GM19468 (cell line): ENCODE data around the gene ZNF205.
A peak's percentile ranks its signal among the peaks of the same experiment; 100 is the strongest.
"Not testable (repeated sequence)": the region's sequence is repeated elsewhere in the genome, so short reads cannot be mapped to it uniquely, and the experiment has no call there.

Source experiments
- ATAC-seq: cut with Tn5 transposase; IDR thresholded peaks from one replicate; pipeline ENCODE4 v1.9.1; 2021; ENCODE audit warnings: mild to moderate bottlenecking, moderate library complexity, moderate number of reproducible peaks; ENCODE audit not compliant: unreplicated experiment; ENCODE audit errors: extremely low read depth

The ZNF205 gene

DNA sequence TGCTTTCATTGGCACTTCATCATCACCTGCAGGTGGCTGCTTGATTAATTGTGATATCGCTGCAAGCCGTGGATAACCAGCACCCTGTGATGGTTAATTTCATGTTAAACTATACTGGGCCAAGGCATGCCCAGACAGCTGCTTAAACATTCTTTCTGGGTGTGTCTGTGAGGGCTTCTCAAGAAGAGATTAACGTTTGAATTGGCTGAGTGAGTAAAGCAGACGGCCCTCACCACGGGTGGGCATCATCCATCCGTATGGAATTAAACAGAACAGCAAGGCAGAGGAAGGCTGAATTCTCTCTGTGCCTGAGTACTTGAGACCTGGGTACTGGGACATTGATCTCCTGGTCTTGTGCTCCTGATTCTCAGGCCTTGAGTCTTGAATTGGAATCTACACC, 15.4 kb downstream of the ZNF205 start:
- no peak for ATAC-seq

DNA sequence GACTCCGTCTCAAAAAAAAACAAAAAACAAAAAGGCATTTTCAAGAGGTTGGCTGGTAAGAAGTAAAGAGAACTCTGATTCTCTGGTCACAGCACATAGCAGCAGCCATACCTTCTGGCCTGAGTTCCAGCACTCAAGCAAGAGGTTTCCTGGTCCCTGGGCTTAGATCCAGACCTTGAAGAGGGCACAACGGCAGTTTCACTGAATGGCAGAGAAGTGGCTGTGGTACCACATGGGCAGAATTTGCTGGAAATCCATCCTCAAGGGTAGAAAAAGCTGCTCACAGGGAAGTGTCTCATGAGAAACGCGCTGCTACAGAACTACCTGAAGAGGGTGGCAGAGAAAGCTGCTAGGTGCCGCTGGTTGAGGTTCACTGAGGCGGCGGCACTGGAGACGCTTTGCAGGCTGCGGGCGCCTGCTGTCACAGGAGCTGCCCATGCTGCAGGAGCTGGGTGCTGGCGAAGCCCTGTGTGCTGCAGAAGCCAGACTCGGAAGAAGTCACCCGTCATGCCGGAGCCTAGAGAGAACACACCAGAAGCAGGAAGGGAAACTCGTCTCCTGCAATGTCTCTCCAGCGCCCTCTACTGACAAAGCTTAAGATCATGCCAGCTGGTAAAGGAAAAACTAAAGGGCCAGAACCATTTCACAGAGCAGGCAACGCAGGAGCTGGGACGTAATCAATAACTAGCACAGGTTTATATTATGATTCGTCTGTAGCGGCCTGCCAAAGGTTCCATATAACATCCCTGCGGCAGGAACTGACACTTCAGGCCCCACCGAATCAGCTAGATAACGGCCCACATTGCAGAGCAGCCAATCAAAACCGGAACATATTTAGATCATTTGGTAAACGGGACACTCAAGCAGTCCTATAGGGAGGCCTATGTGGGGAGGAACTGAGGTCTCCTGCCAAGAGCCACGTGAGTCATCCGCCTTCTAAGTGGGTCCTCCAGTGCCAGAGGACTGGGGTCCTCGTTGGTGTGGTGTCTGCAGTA, 17.0 kb downstream of the ZNF205 start:
- no peak for ATAC-seq

DNA sequence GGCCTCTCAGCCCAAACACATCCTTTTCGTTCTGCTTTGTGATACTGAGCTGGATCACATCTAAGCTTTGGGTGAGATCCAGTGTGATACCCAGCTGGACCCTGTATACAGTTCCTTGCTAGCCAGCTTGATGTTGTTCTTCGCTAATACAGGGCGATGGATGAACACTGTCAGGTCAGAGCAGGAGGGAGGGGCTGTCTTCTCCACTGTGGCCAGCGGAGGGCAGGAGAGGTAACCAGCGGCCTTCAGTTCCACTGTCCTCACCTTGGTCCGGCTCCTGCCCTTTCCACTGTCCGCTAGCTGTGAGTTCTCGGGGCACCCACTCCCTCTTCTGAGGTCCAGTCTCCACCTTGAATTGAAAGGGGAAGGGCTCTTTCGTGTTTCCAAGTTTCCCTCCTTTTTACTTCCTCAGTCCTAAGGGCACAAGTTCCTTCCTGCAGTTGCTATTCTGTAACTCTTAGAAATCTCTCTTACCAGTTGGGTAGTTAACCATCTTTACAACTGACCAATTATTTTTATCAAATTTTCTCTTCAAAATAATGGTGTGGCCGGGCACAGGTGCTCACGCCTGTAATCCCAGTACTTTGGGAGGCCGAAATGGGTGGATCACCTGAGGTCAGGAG, 19.5 kb downstream of the ZNF205 start:
- ATAC-seq: no peak

DNA sequence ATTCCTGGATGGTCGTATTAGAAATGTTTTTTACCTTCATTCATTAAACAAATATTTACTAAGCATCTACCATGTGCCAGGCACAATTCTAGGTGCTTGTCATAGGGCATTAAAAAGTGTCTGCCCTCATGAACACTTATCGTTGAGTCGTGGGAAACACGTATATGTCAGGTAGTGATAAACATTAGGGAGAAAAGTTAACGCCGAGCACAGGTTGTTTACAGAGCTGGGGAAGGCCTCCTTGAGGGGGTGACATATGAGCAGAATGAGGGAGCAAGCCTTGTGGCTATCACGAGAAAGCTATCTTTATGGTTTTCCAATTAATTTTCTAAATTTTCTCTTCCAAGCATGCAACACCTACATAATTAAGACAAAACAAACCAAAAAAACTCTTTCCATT, 21.5 kb downstream of the ZNF205 start:
- no peak for ATAC-seq

DNA sequence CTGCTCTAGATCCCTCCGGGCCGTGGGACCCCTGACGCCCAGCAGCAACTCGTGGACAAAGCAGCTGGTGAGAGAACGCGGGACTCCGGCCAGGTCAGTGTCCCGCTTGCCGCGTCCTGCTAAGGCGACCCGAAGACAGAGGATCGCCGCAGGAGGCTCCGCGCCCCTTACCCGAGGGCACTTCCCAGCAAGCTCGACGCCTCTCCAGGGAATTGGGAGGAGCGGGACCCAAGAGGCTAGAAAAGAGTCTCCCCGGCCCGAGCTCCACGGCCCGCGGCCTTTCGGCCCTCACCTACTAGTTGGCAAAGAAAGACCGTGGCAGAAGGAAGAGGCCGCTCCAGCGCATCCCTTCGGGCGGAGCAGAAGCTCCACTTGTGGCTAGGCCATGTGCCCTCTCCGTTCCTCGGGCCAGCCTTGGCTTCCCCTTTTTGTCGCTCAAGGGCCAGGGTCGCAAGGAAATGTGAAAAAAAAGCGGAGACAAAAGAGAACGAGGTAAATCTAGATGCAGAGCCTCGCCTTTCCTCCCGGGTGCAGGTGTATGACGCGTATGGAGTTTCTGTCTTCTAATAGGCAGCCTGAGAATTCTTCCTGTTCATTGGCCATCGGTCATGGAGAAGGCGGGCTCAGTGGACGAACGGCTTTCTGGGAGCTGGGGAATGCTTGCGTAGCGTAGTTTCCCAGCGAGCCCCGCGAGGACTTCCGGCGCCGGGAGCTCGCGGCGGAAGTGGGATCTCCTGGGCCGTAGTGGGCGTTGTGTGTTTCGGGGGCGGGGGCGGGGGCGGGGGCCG, 22.1 kb downstream of the ZNF205 start, which contains the start of gene ZNF213:
Gene ZNF213, plus strand, starts transcription at position 692 of the 788 bp plus-strand sequence. CDS start 2,252 bp downstream, outside the sequence.
- ATAC-seq: peak; percentile 85

DNA sequence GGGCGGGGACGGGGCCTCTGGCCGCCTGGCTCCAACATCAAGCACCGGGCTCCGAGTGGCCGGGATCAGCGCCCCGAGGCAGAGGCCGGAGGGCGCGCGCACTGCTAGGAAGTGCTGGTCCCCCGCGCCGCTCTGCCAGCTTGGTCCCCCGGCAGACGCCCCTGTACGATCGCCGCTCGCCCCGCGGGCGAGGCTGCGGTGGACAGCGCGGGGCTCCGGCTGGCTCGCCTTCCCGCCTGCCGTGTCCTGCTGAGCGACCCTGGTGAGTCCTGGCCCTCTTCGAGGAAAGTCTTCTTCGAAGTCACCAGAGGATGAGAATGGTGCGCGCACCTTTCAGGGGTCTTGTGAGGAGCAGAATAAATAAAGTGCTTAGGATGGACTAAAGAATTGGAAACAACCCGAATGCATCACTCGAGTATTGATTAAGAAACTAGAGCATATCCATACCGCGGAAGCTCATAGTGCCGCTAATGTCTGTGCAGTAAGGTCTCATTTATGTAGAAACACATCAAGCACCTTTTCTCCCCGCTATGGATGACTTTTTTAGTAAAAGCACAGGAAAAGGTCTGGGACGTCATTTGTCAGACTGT, 22.8 kb downstream of the ZNF205 start:
- no peak for ATAC-seq

DNA sequence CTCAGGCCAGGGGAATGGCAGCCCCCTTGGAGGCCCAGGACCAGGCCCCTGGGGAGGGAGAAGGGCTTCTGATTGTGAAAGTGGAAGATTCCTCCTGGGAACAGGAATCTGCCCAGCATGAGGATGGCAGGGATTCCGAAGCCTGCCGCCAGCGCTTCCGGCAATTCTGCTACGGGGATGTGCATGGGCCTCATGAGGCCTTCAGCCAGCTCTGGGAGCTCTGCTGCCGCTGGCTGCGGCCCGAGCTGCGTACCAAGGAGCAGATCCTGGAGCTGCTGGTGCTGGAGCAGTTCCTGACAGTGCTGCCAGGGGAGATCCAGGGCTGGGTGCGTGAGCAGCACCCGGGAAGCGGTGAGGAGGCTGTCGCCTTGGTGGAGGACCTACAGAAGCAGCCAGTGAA, 24.9 kb downstream of the ZNF205 start:
- ATAC-seq: no peak

DNA sequence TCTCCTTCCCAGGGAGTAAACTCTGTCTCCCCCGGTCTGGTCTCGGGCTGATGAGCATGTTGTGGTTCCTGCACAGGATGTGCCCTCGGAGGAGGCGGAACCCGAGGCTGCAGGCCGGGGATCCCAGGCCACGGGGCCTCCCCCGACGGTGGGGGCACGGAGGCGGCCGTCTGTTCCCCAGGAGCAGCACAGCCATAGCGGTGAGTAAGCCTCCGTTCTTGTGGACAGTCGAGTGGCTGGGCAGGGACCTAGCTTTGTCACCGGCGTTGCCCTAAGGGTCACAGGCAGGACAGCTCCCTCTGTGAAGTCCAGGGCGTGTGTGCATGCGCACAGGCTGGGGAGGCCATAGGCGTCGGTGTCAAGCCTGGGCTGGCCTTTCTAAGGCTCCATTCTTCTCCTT, 26.0 kb downstream of the ZNF205 start:
- no peak for ATAC-seq

DNA sequence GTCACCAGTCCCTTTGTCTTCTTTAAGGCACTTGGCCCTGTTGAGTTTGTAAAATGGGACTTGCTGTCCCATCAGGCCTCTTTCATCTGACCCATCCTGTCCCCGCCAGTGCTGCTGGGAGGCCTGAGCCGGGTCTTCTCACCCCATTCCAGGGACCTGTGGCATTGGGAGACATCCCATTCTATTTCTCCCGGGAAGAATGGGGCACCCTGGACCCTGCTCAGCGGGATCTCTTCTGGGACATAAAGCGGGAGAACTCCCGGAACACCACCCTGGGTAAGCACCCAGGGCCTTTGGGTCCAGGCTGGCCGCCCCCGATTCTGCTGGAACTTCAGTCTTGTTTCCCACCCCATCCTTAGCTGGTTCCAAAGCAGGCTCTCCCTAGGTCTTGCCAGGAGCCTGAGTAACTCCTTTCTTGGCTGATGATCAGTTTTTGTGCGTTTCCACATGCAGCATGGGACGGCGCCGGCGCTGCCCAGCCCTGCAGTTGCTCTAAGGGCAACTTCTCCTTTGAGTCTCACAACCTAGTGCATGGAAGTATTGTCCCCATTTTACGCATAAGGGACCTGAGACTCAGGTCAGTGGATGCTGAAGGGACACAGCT, 26.5 kb downstream of the ZNF205 start:
- no peak for ATAC-seq

DNA sequence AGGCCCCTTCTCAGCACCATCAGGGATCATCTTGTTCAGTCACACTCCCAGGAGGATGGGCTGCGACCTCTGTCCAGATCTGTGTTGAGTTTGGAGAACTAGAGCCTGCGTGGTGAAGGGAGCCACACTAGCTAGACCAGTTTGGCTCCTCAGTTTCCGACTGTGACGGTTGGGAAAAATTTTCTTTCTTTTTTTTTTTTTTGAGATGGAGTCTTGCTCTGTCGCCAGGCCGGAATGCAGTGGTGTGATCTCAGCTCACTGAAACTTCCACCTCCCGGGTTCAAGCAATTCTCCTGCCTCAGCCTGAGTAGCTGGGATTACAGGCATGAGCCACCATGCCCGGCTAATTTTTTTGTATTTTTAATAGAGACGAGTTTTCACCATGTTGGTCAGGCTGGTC, 27.2 kb downstream of the ZNF205 start:
- not testable (repeated sequence) for ATAC-seq

DNA sequence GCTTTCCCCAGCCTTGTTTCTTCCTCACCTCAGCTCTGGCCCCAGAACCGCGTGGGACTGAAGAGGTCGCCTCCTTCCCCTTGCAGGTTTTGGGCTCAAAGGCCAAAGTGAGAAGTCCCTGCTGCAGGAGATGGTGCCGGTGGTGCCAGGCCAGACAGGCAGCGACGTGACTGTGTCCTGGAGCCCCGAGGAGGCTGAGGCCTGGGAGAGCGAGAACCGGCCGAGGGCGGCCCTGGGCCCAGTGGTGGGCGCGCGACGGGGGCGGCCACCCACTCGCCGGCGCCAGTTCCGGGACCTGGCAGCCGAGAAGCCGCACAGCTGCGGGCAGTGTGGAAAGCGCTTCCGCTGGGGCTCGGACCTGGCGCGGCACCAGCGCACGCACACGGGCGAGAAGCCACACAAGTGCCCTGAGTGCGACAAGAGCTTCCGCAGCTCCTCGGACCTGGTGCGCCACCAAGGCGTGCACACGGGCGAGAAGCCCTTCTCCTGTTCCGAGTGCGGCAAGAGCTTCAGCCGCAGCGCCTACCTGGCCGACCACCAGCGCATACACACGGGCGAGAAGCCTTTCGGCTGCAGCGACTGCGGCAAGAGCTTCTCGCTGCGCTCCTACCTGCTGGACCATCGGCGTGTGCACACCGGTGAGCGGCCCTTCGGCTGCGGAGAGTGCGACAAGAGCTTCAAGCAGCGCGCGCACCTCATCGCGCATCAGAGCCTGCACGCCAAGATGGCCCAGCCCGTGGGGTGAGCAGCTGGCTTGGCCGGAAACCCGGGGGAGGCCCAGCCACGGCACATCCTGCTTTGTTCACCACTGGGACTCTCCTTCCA, 28.4 kb downstream of the ZNF205 start:
- ATAC-seq: no peak

DNA sequence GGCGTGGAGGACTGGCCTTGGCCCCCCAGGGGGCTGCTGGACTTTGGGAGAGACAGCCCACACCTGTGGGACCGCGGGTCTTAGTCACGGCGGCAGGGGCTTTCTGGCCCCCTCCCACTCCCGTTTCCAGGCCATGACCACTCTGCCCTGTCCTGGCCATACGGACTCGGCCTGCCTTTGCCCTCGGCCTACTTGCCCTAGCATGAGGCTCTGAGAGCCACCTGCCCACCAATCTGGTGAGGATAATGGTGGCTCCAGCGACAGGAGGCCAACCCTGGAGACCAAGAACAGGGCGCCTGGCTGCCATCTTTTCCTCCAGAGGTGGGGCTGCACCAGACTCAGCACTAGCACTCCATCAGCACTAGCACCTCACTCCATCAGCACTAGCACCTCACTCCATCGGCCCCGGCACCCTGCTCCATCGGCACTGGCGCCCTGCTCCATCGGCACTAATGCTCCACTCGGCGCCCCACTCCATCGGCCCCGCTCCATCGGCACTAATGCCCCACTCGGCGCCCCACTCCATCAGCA, 29.5 kb downstream of the ZNF205 start:
- ATAC-seq: no peak

DNA sequence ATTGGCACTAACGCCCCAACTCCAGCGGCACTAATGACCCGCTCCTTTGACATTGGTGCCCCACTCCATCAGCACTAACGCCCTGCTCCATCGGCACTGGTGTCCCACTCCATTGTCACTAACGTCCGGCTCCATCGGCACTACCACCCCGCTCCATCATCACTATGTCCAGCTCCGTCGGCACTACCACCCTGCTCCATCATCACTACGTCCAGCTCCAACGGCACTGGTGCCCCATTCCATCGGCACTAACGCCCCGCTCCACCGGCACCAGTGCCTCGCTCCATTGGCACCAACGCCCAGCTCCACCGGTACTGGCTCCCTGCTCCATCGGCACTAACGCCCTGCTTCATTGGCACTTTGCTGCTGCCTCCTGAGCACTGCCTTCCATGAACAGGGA, 29.9 kb downstream of the ZNF205 start:
- no peak for ATAC-seq

DNA sequence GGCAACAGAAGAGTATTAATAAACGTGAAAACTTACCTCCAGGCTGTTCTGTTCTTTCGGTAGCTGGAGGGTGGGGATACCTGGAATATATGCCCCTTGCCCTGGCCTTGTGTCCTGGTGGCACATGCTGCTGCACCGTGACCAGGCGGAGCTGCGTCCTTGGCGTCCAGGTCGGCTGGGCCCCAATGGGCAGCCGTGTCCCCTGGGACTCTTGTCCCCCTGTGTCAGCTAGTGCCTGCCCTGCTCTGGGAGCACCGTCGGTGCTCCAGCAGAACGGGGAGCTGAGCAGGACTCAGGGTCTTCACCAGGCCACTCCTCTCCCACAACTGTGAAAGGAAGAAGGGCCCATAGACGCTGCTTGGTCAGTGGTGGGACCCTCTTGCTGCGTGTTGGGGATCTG, 30.4 kb downstream of the ZNF205 start:
- no peak for ATAC-seq

DNA sequence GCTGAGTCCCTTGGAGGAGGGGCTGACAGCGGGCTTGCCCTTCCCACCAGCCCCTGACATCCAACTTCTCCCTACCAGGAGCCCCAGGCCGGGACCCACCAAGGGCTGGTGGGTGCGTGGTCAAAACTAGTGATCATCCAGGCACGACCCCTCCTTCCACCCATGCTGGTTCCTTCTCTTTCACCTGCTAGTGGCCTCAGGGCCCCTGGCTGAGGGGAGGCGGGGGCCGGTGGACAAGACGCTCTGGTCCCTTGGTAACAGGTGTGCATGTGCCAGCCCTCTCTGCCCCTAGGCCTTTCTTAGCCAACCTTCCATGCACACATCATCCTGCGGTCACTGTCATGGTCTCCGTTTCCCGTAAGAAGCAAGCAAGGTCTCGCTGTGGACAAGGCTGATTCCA, 30.8 kb downstream of the ZNF205 start:
- no peak for ATAC-seq

DNA sequence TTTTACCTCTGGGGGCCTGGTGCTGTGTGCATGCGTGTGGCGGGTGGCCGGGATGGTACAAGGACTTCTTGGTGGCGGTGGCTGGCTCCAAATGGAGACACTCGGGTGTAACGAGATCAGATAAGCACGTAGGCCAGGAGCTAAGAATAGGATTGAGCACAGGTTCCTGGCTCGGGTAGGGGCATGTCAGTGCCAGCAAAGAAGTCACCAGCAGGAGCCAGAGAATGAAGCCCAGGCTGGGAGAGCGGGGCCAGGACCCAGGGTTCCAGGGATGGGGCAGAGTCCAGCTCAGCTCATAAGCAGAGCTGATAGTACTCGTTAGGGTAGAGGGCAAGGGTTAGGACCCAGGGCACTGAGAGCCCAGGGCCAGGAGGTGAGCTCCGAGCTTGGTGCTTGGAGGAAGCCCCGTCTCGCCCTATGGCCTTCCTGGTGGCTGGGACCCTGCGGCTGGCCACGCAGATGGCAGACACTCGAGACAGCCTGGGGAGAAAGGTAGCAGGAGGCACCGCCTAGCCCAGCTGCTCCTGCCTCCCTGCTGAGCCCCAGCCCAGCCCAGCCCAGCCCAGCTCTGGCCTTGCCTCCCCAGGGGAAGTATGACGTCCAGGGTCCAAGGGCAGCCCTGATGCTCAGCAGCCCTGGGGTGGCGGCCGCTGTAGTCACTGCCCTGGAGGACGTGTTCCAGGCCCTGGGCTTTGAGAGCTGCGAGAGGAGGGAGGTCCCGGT, 31.4 kb downstream of the ZNF205 start:
- ATAC-seq: no peak

DNA sequence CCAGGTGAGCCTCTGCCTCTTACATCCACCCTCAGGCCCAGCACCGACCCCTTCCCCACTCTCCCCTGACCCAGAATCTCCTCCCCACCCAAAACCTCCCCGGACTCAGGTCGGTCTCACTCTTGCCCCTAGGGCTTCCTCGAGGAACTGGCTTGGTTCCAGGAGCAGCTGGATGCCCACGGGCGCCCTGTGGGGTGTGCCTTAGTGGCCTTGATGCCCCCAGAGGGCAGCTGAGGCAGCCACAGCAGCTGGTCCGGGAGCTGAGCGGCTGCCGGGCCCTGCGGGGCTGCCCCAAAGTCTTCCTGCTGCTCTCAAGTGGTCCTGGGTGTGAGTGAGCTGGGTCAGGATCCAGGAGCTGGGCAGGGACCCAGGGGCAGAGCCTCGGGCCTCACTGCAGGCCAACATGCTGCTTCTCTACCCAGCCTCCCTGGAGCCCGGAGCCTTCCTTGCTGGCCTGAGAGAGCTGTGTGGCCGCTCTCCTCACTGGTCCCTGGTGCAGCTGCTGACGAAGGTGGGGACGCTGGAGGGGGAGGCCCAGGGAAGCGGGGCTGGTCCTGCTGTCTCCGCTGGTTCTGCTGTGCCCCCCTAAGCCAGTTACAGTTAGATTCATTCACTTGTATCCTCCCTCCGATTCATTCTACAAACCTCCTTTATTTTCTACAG, 32.1 kb downstream of the ZNF205 start:
- no peak for ATAC-seq

DNA sequence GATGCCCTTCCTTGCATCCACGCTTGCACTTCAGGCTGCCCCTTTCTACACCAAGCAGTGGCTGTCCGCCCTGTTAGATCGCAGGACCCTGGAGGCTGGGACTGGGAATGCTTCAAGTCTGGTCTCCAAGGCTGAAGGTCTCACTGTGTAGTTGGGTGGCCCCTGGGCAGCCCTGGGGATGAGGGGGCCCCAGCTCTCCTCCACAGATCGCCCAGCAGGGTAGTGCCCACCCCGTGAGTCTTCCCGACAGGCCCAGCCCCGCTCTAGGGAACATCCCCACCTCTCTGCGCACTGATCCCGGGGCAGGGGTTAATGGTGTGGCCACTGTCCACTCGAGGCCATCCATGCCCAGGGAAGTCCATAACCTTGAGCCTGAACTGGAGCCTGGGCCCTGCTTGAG, 32.8 kb downstream of the ZNF205 start:
- no peak for ATAC-seq
